ENCODE results near the gene IPO4.
A peak's percentile ranks its signal among the peaks of the same experiment; 100 is the strongest.

Gene IPO4

GRCh38 chr14:24147761-24148428, 40.7 kb downstream of the IPO4 start (continued):
- TF ChIP-seq ZBTB11 (tag by site-specific recombination; conservative IDR thresholded peaks at IDR 0.05; ENCODE audit: low read depth) = 0 out of 2 replicates have a peak, but pooled peaks have one; percentile 6

GRCh38 chr14:24146978-24147760, 41.4 kb downstream of the IPO4 start, which contains the start of gene RNF31:
Gene RNF31, plus strand, starts transcription at chr14:24147498. Its CDS starts 201 bp downstream, at chr14:24147699.
- ChIA-PET POLR2A (interaction anchor here (0.6 to 3.8 kb wide), 19 partner anchors 9 to 124 kb away, joined by 3 to 79 read pairs (median 7); partner anchors contain the start of genes CHMP4A, DCAF11, IPO4 and IRF9), CTCF (interaction anchor here (0.5 to 3.7 kb wide), 9 partner anchors 10 to 1052 kb away, joined by 3 to 34 read pairs (median 4); partner anchors contain the start of genes C14orf119 and IRF9)
- Histone ChIP-seq H3K4me3 (ENCODE audit: low read depth, low read length) (peak within 1 kb of the TSS; percentile 91), H3K9me3 (ENCODE audit: control insufficient read depth, insufficient read depth, low read depth, low read length) (no peaks in the 10 kb centered on the region), H3K27ac (ENCODE audit: extremely low read depth, low read depth, low read length) (peak within 1 kb of the TSS; percentile 81; the same call in 1 of the 2 replicates), H3K36me3 (ENCODE audit: control insufficient read depth in 2 of 2, insufficient read depth in 1 of 2, low read length in 2 of 2) (peaks cover 15 to 59% of the 10 kb centered on the region in 2 experiments), H3K4me1 (ENCODE audit: control insufficient read depth, insufficient read depth, low read length) (peaks cover 8% of the 10 kb centered on the region)
- TF ChIP-seq ZNF449 (tag by site-specific recombination; IDR thresholded peaks at IDR 0.05) (no peak), ZBTB6 (tag by site-specific recombination; IDR thresholded peaks at IDR 0.05) (no peak), PRDM1 (tag by site-specific recombination; IDR thresholded peaks at IDR 0.05) (no peak), ZNF16 (tag by site-specific recombination; IDR thresholded peaks at IDR 0.05; ENCODE audit: low read depth) (no peak), ZNF391 (tag by site-specific recombination; IDR thresholded peaks at IDR 0.05; ENCODE audit: borderline replicate concordance, low read depth) (peak; percentile 38; the same call in 1 of the 2 replicates), GLIS1 (tag by site-specific recombination; IDR thresholded peaks at IDR 0.05) (no peak; the same call in 1 of the 2 replicates), ZNF214 (tag by site-specific recombination; IDR thresholded peaks at IDR 0.05; ENCODE audit: borderline replicate concordance) (no peak), REPIN1 (tag by site-specific recombination; IDR thresholded peaks at IDR 0.05; ENCODE audit: low read depth) (0 out of 2 replicates have a peak, but pooled peaks have one; percentile 19), GLI2 (tag by site-specific recombination; IDR thresholded peaks at IDR 0.05; ENCODE audit: borderline replicate concordance, low read depth) (no peak), ZNF654 (tag by site-specific recombination; IDR thresholded peaks at IDR 0.05; ENCODE audit: low read depth) (no peak), ZBTB20 (tag by site-specific recombination; IDR thresholded peaks at IDR 0.05) (peak; percentile 66), ZNF624 (tag by site-specific recombination; IDR thresholded peaks at IDR 0.05) (no peak), ZSCAN5A (tag by site-specific recombination; IDR thresholded peaks at IDR 0.05) (0 out of 2 replicates have a peak, but pooled peaks have one; percentile 36), ZNF596 (tag by site-specific recombination; IDR thresholded peaks at IDR 0.05) (no peak)
- TF ChIP-seq, protein P1, sequence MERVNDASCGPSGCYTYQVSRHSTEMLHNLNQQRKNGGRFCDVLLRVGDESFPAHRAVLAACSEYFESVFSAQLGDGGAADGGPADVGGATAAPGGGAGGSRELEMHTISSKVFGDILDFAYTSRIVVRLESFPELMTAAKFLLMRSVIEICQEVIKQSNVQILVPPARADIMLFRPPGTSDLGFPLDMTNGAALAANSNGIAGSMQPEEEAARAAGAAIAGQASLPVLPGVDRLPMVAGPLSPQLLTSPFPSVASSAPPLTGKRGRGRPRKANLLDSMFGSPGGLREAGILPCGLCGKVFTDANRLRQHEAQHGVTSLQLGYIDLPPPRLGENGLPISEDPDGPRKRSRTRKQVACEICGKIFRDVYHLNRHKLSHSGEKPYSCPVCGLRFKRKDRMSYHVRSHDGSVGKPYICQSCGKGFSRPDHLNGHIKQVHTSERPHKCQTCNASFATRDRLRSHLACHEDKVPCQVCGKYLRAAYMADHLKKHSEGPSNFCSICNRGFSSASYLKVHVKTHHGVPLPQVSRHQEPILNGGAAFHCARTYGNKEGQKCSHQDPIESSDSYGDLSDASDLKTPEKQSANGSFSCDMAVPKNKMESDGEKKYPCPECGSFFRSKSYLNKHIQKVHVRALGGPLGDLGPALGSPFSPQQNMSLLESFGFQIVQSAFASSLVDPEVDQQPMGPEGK (tag by site-specific recombination; IDR thresholded peaks at IDR 0.05) = 0 out of 2 replicates have a peak, but pooled peaks have one; percentile 9
- TF ChIP-seq, protein P2, sequence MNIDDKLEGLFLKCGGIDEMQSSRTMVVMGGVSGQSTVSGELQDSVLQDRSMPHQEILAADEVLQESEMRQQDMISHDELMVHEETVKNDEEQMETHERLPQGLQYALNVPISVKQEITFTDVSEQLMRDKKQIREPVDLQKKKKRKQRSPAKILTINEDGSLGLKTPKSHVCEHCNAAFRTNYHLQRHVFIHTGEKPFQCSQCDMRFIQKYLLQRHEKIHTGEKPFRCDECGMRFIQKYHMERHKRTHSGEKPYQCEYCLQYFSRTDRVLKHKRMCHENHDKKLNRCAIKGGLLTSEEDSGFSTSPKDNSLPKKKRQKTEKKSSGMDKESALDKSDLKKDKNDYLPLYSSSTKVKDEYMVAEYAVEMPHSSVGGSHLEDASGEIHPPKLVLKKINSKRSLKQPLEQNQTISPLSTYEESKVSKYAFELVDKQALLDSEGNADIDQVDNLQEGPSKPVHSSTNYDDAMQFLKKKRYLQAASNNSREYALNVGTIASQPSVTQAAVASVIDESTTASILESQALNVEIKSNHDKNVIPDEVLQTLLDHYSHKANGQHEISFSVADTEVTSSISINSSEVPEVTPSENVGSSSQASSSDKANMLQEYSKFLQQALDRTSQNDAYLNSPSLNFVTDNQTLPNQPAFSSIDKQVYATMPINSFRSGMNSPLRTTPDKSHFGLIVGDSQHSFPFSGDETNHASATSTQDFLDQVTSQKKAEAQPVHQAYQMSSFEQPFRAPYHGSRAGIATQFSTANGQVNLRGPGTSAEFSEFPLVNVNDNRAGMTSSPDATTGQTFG (tag by site-specific recombination; IDR thresholded peaks at IDR 0.05; ENCODE audit: borderline replicate concordance) = no peak
- TF ChIP-seq, protein P3, sequence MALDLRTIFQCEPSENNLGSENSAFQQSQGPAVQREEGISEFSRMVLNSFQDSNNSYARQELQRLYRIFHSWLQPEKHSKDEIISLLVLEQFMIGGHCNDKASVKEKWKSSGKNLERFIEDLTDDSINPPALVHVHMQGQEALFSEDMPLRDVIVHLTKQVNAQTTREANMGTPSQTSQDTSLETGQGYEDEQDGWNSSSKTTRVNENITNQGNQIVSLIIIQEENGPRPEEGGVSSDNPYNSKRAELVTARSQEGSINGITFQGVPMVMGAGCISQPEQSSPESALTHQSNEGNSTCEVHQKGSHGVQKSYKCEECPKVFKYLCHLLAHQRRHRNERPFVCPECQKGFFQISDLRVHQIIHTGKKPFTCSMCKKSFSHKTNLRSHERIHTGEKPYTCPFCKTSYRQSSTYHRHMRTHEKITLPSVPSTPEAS (tag by site-specific recombination; IDR thresholded peaks at IDR 0.05) = no peak
